ENCODE measurements around the gene SAPCD2. TPM values are rescaled to one million over a fixed set of nuclear protein-coding genes. Genes with fewer than 3 reads are reported as not detected.

The SAPCD2 gene
- polyA plus RNA-seq, 3 donors = 0.03 to 3.1 (median 1.7) TPM

DNA sequence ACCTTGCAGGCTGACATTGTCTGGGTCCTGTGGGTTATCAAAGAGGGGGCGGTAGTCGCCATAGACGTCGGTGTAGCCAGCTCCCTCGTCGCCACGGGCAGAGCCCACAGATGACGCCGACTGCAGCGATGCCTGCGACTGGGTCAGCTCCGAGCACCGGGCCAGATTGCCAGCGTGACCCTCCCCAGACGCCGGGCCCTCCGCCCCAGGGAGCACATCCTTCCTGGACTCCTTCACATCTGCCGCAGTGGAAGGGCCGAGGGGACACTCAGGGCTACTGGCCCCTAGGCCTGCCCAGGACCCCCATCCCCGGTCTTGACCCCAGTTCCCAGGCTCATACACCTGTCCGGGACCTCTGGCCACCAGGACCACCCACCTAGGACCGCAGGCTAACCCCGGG lies 56.2 kb downstream of the SAPCD2 start:
- H3K4me3 Mint-ChIP-seq = no peak overlapping the region
- peaks cover 9 to 37% of the 10 kb centered on the region in 2 donors for H3K36me3 Mint-ChIP-seq
- H3K4me1 Mint-ChIP-seq = no peaks in the 10 kb centered on the region

GRCh38 chr9:137013571-137013940 lies 56.8 kb downstream of the SAPCD2 start:
- H2AFZ ChIP-seq (ENCODE audit: insufficient read depth, low read depth, low read length, poor library complexity, severe bottlenecking) = no peak overlapping the region
- H3K4me3 ChIP-seq (replicated peaks in 1 of 3; ENCODE audit: low read depth in 2 of 3, low read length in 3 of 3) = no peak overlapping the region
- no peaks in the 10 kb centered on the region for H4K20me1 ChIP-seq (ENCODE audit: insufficient read depth, low read length)
- H3K36me3 Mint-ChIP-seq = peaks cover 9 to 36% of the 10 kb centered on the region in 2 donors
- no peaks in the 10 kb centered on the region for H3K9me3 ChIP-seq (replicated peaks in 1 of 2; ENCODE audit: control insufficient read depth in 1 of 2, insufficient read depth in 1 of 2, low read length in 2 of 2)
- no peak overlapping the region for H3K27ac Mint-ChIP-seq
- no peak overlapping the region for H3K27ac ChIP-seq (ENCODE audit: low read depth in 1 of 2, low read length in 2 of 2)
- no peak overlapping the region for H3K9ac ChIP-seq (ENCODE audit: insufficient read depth, low read length, poor library complexity, severe bottlenecking)
- 99% methylated on average over 14 of the region's 20 CpGs for WGBS (ENCODE audit: insufficient coverage)
- H3K4me2 ChIP-seq (replicated peaks; ENCODE audit: extremely low read depth, low read length, poor library complexity, severe bottlenecking) = no peak overlapping the region
- no peaks in the 10 kb centered on the region for H3K27me3 ChIP-seq (ENCODE audit: control insufficient read depth in 2 of 2, insufficient read depth in 2 of 2, low read length in 2 of 2)
- TF ChIP-seq CTCF (IDR thresholded peaks at IDR 0.05) = no peak
- no peaks in the 10 kb centered on the region for H3K4me1 ChIP-seq (ENCODE audit: control insufficient read depth in 1 of 2, insufficient read depth in 2 of 2, low read length in 2 of 2)
- H3K4me3 Mint-ChIP-seq = no peak overlapping the region
- H3K4me1 Mint-ChIP-seq = no peaks in the 10 kb centered on the region
- H3K27me3 Mint-ChIP-seq (ENCODE audit: low read depth in 3 of 3) = peaks cover 0 to 3% (median 0%) of the 10 kb centered on the region in 3 donors
- peaks cover 0 to 3% of the 10 kb centered on the region in 2 donors for H3K36me3 ChIP-seq (replicated peaks in 1 of 2; ENCODE audit: control insufficient read depth in 1 of 2, insufficient read depth in 2 of 2, low read length in 2 of 2)
- intact Hi-C loops (cut with micrococcal nuclease) = no loop called here
- H3K9me3 Mint-ChIP-seq = peaks cover 0 to 6% (median 0%) of the 10 kb centered on the region in 7 donors
- no peak for DNase-seq
- H3K79me2 ChIP-seq (ENCODE audit: insufficient read depth, low read length) = no peaks in the 10 kb centered on the region

More for the DNA sequence above, 56.2 kb downstream of the SAPCD2 start:
- Histone ChIP-seq H3K4me2 (replicated peaks; ENCODE audit: extremely low read depth, low read length, poor library complexity, severe bottlenecking) (no peak overlapping the region), H3K27ac (ENCODE audit: low read depth in 1 of 2, low read length in 2 of 2) (no peak overlapping the region), H3K9ac (ENCODE audit: insufficient read depth, low read length, poor library complexity, severe bottlenecking) (no peak overlapping the region), H4K20me1 (ENCODE audit: insufficient read depth, low read length) (no peaks in the 10 kb centered on the region), H3K4me1 (ENCODE audit: control insufficient read depth in 1 of 2, insufficient read depth in 2 of 2, low read length in 2 of 2) (no peaks in the 10 kb centered on the region), H3K36me3 (replicated peaks in 1 of 2; ENCODE audit: control insufficient read depth in 1 of 2, insufficient read depth in 2 of 2, low read length in 2 of 2) (peaks cover 0 to 3% of the 10 kb centered on the region in 2 donors), H2AFZ (ENCODE audit: insufficient read depth, low read depth, low read length, poor library complexity, severe bottlenecking) (no peak overlapping the region), H3K4me3 (replicated peaks in 1 of 3; ENCODE audit: low read depth in 2 of 3, low read length in 3 of 3) (no peak overlapping the region), H3K27me3 (ENCODE audit: control insufficient read depth in 2 of 2, insufficient read depth in 2 of 2, low read length in 2 of 2) (no peaks in the 10 kb centered on the region), H3K79me2 (ENCODE audit: insufficient read depth, low read length) (no peaks in the 10 kb centered on the region), H3K9me3 (replicated peaks in 1 of 2; ENCODE audit: control insufficient read depth in 1 of 2, insufficient read depth in 1 of 2, low read length in 2 of 2) (no peaks in the 10 kb centered on the region)
- no peak for TF ChIP-seq CTCF (IDR thresholded peaks at IDR 0.05)
- no peak overlapping the region for H3K27ac Mint-ChIP-seq
- WGBS (ENCODE audit: insufficient coverage) = 95% methylated on average over 21 of the region's 23 CpGs
- DNase-seq = no peak
- peaks cover 0 to 3% (median 2%) of the 10 kb centered on the region in 3 donors for H3K27me3 Mint-ChIP-seq (ENCODE audit: low read depth in 3 of 3)
- intact Hi-C loops (cut with micrococcal nuclease) = no loop called here
- peaks cover 0 to 6% (median 0%) of the 10 kb centered on the region in 7 donors for H3K9me3 Mint-ChIP-seq

Data from CD14-positive monocyte (primary cell).